A673 (cell line): ENCODE results near the gene SHC3. TPM values are rescaled to one million over a fixed set of nuclear protein-coding genes. Genes with fewer than 3 reads are reported as not detected.

ENCODE experiments used
- BruUV-seq: library from RNA; stranded (reverse); fragments of 400-500 nt; replicated peaks from 2 replicates; lab custom pipeline; 2021; lab: Mats Ljungman, UMichigan
- CTCF ChIA-PET: fragments of 300-600 bp; sonication (Branson Sonifier 250); formaldehyde crosslinking; loops from one replicate; lab custom pipeline; 2022; ENCODE audit warnings: antibody characterized with exemption; lab: Charles Lee
- POLR2A ChIA-PET: fragments of 300-600 bp; sonication (Branson Sonifier 250); formaldehyde crosslinking; loops from one replicate; lab custom pipeline; 2022; ENCODE audit warnings: antibody characterized with exemption; ENCODE audit not compliant: low non-redundant PET; lab: Charles Lee
- DNase-seq: peaks from one replicate; pipeline ENCODE4 v3.0.0-alpha.2; 2015; ENCODE audit warnings: low spot score
- H3K27ac ChIP-seq: fragments of 200-600 bp; sonication (generic); 2 replicates; pipeline ENCODE4 v1.5.1; 2016; ENCODE audit warnings: mixed run types, low read depth, mild to moderate bottlenecking, mixed read lengths, antibody characterized with exemption, low read length; ENCODE audit not compliant: poor library complexity, severe bottlenecking
- H3K27me3 ChIP-seq: fragments of 200-600 bp; sonication (generic); replicated peaks from 2 replicates; pipeline ENCODE4 v1.6.1; 2017; ENCODE audit warnings: mixed run types, low read depth, mild to moderate bottlenecking, mixed read lengths, antibody characterized with exemption, low read length; ENCODE audit not compliant: insufficient read depth, poor library complexity
- H3K36me3 ChIP-seq: fragments of 200-600 bp; sonication (generic); 2 replicates; pipeline ENCODE4 v1.6.1; 2016; ENCODE audit warnings: mixed run types, mild to moderate bottlenecking, mixed read lengths, antibody characterized with exemption, low read length; ENCODE audit not compliant: insufficient read depth, poor library complexity, severe bottlenecking
- H3K4me1 ChIP-seq: fragments of 200-600 bp; sonication (generic); 2 replicates; pipeline ENCODE4 v1.6.1; 2017; ENCODE audit warnings: mixed run types, mild to moderate bottlenecking, mixed read lengths, antibody characterized with exemption, low read length; ENCODE audit not compliant: insufficient read depth, poor library complexity, severe bottlenecking
- H3K4me3 ChIP-seq: fragments of 200-600 bp; sonication (generic); 2 replicates; pipeline ENCODE4 v1.5.1; 2016; ENCODE audit warnings: low read depth, mixed run types, mild to moderate bottlenecking, mixed read lengths, low read length; ENCODE audit not compliant: poor library complexity, severe bottlenecking
- H3K9me3 ChIP-seq: fragments of 200-600 bp; sonication (generic); 2 replicates; pipeline ENCODE4 v1.6.1; 2016; ENCODE audit warnings: mixed run types, low read depth, mild to moderate bottlenecking, mixed read lengths, antibody characterized with exemption, low read length; ENCODE audit not compliant: poor library complexity, severe bottlenecking
- EZH2 ChIP-seq: fragments of 200-600 bp; sonication (generic); IDR thresholded peaks from 2 replicates; pipeline ENCODE4 v1.6.1; 2017; ENCODE audit warnings: borderline replicate concordance, low read depth, mild to moderate bottlenecking, mixed read lengths, antibody characterized with exemption, low read length; ENCODE audit not compliant: poor library complexity, severe bottlenecking
- intact Hi-C: fragments of 100-400 bp; cut with micrococcal nuclease; formaldehyde crosslinking; loops from one replicate; pipeline ENCODE4 v1.10.0; 2022; ENCODE audit not compliant: unreplicated experiment
- total RNA-seq: library from RNA; stranded (reverse); gene quantifications from 2 replicates; pipeline ENCODE4 v1.2.3, GENCODE V29; 2021
- TF ChIP-seq, protein P1 (sequence below): fragments of 300-800, 200-600 bp; sonication (generic); conservative IDR thresholded peaks from 2 replicates; pipeline ENCODE4 v1.5.1; 2017; ENCODE audit warnings: low read depth, mild to moderate bottlenecking, antibody characterized with exemption, low read length, moderate library complexity, mixed read lengths

The SHC3 gene
- total RNA-seq, 1 experiment from 2014 or later: 6.6 TPM

DNA sequence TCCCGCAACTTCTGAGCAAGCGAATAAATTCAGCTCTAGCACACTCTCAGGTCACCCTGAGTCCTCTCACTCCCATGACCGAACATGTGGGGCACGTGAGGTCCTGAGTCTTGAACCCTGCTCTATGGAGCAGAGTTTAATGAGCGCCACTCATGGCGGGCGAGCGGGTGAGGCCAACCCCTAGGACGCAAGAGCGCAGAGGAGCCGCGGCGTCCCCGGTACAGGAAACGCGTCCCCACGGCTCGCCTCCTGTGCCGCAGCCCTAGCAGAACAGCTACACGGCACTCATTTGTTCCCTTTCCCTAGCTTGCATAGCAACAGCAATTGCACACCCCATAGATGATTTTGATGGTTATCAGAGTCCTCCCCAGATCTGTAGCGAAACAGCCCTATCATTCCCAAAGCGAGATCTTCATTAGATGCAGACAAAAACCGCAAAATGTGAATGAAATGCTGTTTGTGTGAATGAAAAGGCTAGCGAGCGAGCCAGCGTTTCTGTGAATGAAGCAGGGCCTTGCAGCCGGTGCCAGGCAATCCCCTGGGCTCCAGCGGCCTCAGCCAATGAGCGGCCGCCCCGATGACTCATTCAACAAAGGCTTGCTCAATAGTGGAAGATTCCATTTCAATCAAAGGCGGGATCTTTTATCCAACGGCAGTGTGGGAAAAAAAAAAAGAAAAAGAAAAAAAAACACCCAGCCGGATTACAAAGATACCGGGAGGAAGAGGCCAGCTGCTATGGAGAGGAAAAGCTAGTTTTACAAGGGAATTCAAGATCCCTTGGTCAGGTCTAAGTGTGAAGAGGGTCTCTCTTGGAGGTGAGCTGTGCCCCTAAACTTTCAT lies 1.5 kb upstream of the SHC3 start:
- Histone ChIP-seq H3K4me1 (peaks cover 27% of the 10 kb centered on the region), H3K9me3 (no peaks in the 10 kb centered on the region), H3K27ac (peak overlapping the region; percentile 83), H3K27me3 (peaks cover 5% of the 10 kb centered on the region), H3K36me3 (no peaks in the 10 kb centered on the region), H3K4me3 (peak overlapping the region; percentile 54)
- POLR2A ChIA-PET: interaction anchor here (0.7 kb wide), 1 partner anchor 92 kb away, joined by 3 read pairs; no protein-coding TSS in a partner anchor
- CTCF ChIA-PET: interaction anchor here (0.7 kb wide), 1 partner anchor 27 kb away, joined by 3 read pairs; no protein-coding TSS in a partner anchor
- BruUV-seq: TSS peak; percentile 52
- DNase-seq: peak; percentile 97
- TF ChIP-seq, protein P1, sequence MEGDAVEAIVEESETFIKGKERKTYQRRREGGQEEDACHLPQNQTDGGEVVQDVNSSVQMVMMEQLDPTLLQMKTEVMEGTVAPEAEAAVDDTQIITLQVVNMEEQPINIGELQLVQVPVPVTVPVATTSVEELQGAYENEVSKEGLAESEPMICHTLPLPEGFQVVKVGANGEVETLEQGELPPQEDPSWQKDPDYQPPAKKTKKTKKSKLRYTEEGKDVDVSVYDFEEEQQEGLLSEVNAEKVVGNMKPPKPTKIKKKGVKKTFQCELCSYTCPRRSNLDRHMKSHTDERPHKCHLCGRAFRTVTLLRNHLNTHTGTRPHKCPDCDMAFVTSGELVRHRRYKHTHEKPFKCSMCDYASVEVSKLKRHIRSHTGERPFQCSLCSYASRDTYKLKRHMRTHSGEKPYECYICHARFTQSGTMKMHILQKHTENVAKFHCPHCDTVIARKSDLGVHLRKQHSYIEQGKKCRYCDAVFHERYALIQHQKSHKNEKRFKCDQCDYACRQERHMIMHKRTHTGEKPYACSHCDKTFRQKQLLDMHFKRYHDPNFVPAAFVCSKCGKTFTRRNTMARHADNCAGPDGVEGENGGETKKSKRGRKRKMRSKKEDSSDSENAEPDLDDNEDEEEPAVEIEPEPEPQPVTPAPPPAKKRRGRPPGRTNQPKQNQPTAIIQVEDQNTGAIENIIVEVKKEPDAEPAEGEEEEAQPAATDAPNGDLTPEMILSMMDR: no peak
- TF ChIP-seq EZH2: no peak
- intact Hi-C loops: loop anchor here (2.0 to 10.0 kb wide), 3 partner anchors 99 to 175 kb away; partner anchors contain the start of gene CKS2

DNA sequence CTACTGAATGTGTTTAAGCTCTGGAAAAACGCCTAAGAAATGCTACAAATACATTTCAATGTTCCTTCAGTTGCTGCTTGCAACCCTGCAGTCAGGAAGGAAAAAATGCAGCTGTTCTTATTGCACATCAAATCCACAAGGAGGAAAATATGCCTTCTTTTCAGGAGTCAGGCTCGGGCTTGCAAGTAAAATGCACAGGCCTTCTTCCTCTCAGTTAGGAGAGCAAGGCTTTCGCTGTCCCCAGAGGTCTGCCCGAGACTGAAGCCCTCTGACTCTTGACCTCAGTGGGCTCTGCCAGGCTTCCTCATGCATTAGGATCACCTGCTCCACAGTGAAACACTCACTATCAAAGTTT lies 899 bp upstream of the SHC3 start:
- no peak for TF ChIP-seq EZH2
- TF ChIP-seq, protein P1: no peak
- intact Hi-C loops: loop anchor here (10.0 kb wide), 1 partner anchor 175 kb away; no protein-coding TSS in a partner anchor
- ChIA-PET POLR2A (no interaction called here), CTCF (no interaction called here)
- Histone ChIP-seq H3K36me3 (no peaks in the 10 kb centered on the region), H3K4me3 (peak overlapping the region; percentile 54), H3K4me1 (peaks cover 27% of the 10 kb centered on the region), H3K27ac (peak overlapping the region; percentile 83), H3K9me3 (no peaks in the 10 kb centered on the region), H3K27me3 (peaks cover 5% of the 10 kb centered on the region)
- DNase-seq: peak; percentile 61
- BruUV-seq: no TSS peak

DNA sequence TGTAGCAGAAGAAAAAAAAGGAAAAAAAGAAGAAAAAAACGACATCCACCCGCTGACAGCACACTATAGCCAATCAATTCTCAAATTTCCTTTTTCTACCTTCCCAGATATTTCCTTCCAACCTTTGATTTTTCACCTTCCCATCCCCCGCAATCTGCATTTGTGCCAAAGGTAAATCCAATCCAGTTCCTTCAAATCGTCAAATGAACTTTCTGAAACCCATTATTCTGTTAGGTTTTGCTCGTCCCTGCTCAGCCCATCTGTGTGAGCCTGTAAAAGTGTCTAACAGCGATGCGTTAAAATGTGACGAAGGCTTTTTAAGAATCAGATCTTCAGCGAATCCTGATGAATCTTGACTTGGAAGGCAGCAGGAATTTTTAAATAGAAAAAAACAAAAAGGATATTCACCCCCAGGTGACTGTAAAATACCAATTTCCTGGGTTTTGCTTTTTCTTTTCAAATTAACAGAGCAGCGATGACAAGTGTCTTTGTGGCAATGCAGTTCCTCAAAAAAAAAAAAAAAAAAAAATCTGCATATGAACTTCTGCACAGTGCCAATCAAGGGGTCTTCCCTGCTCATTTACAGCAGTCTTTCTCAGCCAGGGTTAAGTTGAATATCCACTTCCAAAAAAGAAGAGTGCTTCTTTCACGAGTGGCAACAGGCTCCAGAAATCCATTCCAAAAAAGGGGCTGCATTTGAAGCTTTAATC lies 367 bp upstream of the SHC3 start:
- Histone ChIP-seq H3K36me3 (no peaks in the 10 kb centered on the region), H3K4me1 (peaks cover 27% of the 10 kb centered on the region), H3K9me3 (no peaks in the 10 kb centered on the region), H3K4me3 (peak overlapping the region; percentile 54), H3K27ac (peak overlapping the region; percentile 83), H3K27me3 (peaks cover 5% of the 10 kb centered on the region)
- TF ChIP-seq, protein P1: no peak
- no peak for TF ChIP-seq EZH2
- CTCF ChIA-PET: no interaction called here
- POLR2A ChIA-PET: no interaction called here
- BruUV-seq: no TSS peak
- DNase-seq: no peak
- intact Hi-C loops: loop anchor here (10.0 kb wide), 1 partner anchor 174 kb away; no protein-coding TSS in a partner anchor
